WTC11 (cell line): ENCODE measurements around the gene LTF. TPM values are rescaled to one million over a fixed set of nuclear protein-coding genes. Genes with fewer than 3 reads are reported as not detected.

Experiments
- AFF4 ChIP-seq: sonication (generic); formaldehyde crosslinking; IDR thresholded peaks from 2 replicates; pipeline ENCODE4 v1.8.1; 2023; ENCODE audit warnings: mild to moderate bottlenecking, missing genetic modification reagents, borderline replicate concordance
- ATF3 ChIP-seq: sonication (generic); formaldehyde crosslinking; conservative IDR thresholded peaks from 2 replicates; pipeline ENCODE4 v1.8.1; 2022; ENCODE audit warnings: mild to moderate bottlenecking, missing genetic modification reagents
- CREB1 ChIP-seq: sonication (generic); formaldehyde crosslinking; IDR thresholded peaks from 2 replicates; pipeline ENCODE4 v1.8.0; 2023; ENCODE audit warnings: mild to moderate bottlenecking, missing genetic modification reagents
- CREM ChIP-seq: sonication (generic); formaldehyde crosslinking; IDR thresholded peaks from 2 replicates; pipeline ENCODE4 v1.8.1; 2022; ENCODE audit warnings: mild to moderate bottlenecking, missing genetic modification reagents, moderate library complexity
- ETV6 ChIP-seq: sonication (generic); formaldehyde crosslinking; IDR thresholded peaks from 2 replicates; pipeline ENCODE4 v1.8.1; 2022; ENCODE audit warnings: mild to moderate bottlenecking, missing genetic modification reagents
- FOXK1 ChIP-seq: sonication (generic); formaldehyde crosslinking; IDR thresholded peaks from 2 replicates; pipeline ENCODE4 v1.8.0; 2022; ENCODE audit warnings: mild to moderate bottlenecking, moderate library complexity, missing genetic modification reagents
- FOXP1 ChIP-seq: sonication (generic); formaldehyde crosslinking; IDR thresholded peaks from 2 replicates; pipeline ENCODE4 v1.8.0; 2022; ENCODE audit warnings: missing genetic modification reagents, mild to moderate bottlenecking, moderate library complexity, borderline replicate concordance
- GABPB1 ChIP-seq: sonication (generic); formaldehyde crosslinking; IDR thresholded peaks from 2 replicates; pipeline ENCODE4 v1.8.1; 2023; ENCODE audit warnings: mild to moderate bottlenecking, missing genetic modification reagents
- GRHL2 ChIP-seq: fragments of 250-450 bp; sonication (Bioruptor Pico); IDR thresholded peaks from 2 replicates; pipeline ENCODE4 v1.8.0; 2022; ENCODE audit warnings: mild to moderate bottlenecking, moderate library complexity; ENCODE audit not compliant: insufficient replicate concordance, severe bottlenecking
- KAT7 ChIP-seq: sonication (generic); formaldehyde crosslinking; IDR thresholded peaks from 2 replicates; pipeline ENCODE4 v1.8.1; 2023; ENCODE audit warnings: missing genetic modification reagents, mild to moderate bottlenecking, borderline replicate concordance
- MAX ChIP-seq: sonication (generic); formaldehyde crosslinking; IDR thresholded peaks from 2 replicates; pipeline ENCODE4 v1.8.0; 2022; ENCODE audit warnings: mild to moderate bottlenecking, missing genetic modification reagents
- MYBL2 ChIP-seq: sonication (generic); formaldehyde crosslinking; IDR thresholded peaks from 2 replicates; pipeline ENCODE4 v1.8.1; 2023; ENCODE audit warnings: mild to moderate bottlenecking, moderate library complexity, missing genetic modification reagents
- NR2C2 ChIP-seq: sonication (generic); formaldehyde crosslinking; IDR thresholded peaks from 2 replicates; pipeline ENCODE4 v1.8.0; 2022; ENCODE audit warnings: mild to moderate bottlenecking, missing genetic modification reagents
- SOX15 ChIP-seq: fragments of 250-450 bp; sonication (Bioruptor Pico); IDR thresholded peaks from 2 replicates; pipeline ENCODE4 v1.9.0; 2021; ENCODE audit warnings: mild to moderate bottlenecking
- SP1 ChIP-seq: sonication (generic); formaldehyde crosslinking; conservative IDR thresholded peaks from 2 replicates; pipeline ENCODE4 v1.8.1; 2022; ENCODE audit warnings: missing genetic modification reagents
- TEAD1 ChIP-seq: sonication (generic); formaldehyde crosslinking; IDR thresholded peaks from 2 replicates; pipeline ENCODE4 v1.8.0; 2022; ENCODE audit warnings: mild to moderate bottlenecking, missing genetic modification reagents
- ZBTB43 ChIP-seq: sonication (generic); formaldehyde crosslinking; IDR thresholded peaks from 2 replicates; pipeline ENCODE4 v1.8.1; 2023; ENCODE audit warnings: mild to moderate bottlenecking, missing genetic modification reagents
- ZNF232 ChIP-seq: sonication (generic); formaldehyde crosslinking; IDR thresholded peaks from 2 replicates; pipeline ENCODE4 v1.8.0; 2022; ENCODE audit warnings: mild to moderate bottlenecking, missing genetic modification reagents
- ZNF396 ChIP-seq: fragments of 250-450 bp; sonication (Bioruptor Pico); IDR thresholded peaks from 2 replicates; pipeline ENCODE4 v1.8.0; 2021; ENCODE audit warnings: mild to moderate bottlenecking, moderate library complexity, borderline replicate concordance
- ZNF671 ChIP-seq: fragments of 250-450 bp; sonication (Bioruptor Pico); IDR thresholded peaks from 2 replicates; pipeline ENCODE4 v1.8.0; 2021; ENCODE audit warnings: mild to moderate bottlenecking
- total RNA-seq: library from RNA; stranded (reverse); gene quantifications from 3 replicates; pipeline ENCODE4 v1.2.3, GENCODE V29; 2021
- TF ChIP-seq, protein P1 (sequence below): sonication (generic); formaldehyde crosslinking; IDR thresholded peaks from 2 replicates; pipeline ENCODE4 v1.8.0; 2022; ENCODE audit warnings: mild to moderate bottlenecking, missing genetic modification reagents
- TF ChIP-seq, protein P2 (sequence below): sonication (generic); formaldehyde crosslinking; IDR thresholded peaks from 2 replicates; pipeline ENCODE4 v1.8.0; 2023; ENCODE audit warnings: mild to moderate bottlenecking, missing genetic modification reagents
- TF ChIP-seq, protein P3 (sequence below): sonication (generic); formaldehyde crosslinking; IDR thresholded peaks from 2 replicates; pipeline ENCODE4 v1.8.1; 2022; ENCODE audit warnings: low read depth, mild to moderate bottlenecking, moderate library complexity, missing genetic modification reagents, borderline replicate concordance
- TF ChIP-seq, protein P4 (sequence below): sonication (generic); formaldehyde crosslinking; IDR thresholded peaks from 2 replicates; pipeline ENCODE4 v1.8.0; 2022; ENCODE audit warnings: mild to moderate bottlenecking, missing genetic modification reagents
- TF ChIP-seq, protein P5 (sequence below): sonication (generic); formaldehyde crosslinking; IDR thresholded peaks from 2 replicates; pipeline ENCODE4 v1.8.1; 2022; ENCODE audit warnings: low read depth, missing genetic modification reagents, borderline replicate concordance

The LTF gene
- total RNA-seq, 1 experiment from 2014 or later, result 0.22 TPM

GRCh38 chr3:46488735-46489361 lies 24.1 kb upstream of the LTF start (continued):
- peak; percentile 48; the same call in 1 of the 2 replicates for TF ChIP-seq ATF3 (CRISPR knock-in tag)
- no peak for TF ChIP-seq GRHL2 (CRISPR knock-in tag)
- TF ChIP-seq, protein P1, sequence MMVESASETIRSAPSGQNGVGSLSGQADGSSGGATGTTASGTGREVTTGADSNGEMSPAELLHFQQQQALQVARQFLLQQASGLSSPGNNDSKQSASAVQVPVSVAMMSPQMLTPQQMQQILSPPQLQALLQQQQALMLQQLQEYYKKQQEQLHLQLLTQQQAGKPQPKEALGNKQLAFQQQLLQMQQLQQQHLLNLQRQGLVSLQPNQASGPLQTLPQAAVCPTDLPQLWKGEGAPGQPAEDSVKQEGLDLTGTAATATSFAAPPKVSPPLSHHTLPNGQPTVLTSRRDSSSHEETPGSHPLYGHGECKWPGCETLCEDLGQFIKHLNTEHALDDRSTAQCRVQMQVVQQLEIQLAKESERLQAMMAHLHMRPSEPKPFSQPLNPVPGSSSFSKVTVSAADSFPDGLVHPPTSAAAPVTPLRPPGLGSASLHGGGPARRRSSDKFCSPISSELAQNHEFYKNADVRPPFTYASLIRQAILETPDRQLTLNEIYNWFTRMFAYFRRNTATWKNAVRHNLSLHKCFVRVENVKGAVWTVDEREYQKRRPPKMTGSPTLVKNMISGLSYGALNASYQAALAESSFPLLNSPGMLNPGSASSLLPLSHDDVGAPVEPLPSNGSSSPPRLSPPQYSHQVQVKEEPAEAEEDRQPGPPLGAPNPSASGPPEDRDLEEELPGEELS (CRISPR knock-in tag), result peak; percentile 91
- peak; percentile 82 for TF ChIP-seq SP1 (CRISPR knock-in tag)
- no peak for TF ChIP-seq SOX15
- TF ChIP-seq, protein P2, sequence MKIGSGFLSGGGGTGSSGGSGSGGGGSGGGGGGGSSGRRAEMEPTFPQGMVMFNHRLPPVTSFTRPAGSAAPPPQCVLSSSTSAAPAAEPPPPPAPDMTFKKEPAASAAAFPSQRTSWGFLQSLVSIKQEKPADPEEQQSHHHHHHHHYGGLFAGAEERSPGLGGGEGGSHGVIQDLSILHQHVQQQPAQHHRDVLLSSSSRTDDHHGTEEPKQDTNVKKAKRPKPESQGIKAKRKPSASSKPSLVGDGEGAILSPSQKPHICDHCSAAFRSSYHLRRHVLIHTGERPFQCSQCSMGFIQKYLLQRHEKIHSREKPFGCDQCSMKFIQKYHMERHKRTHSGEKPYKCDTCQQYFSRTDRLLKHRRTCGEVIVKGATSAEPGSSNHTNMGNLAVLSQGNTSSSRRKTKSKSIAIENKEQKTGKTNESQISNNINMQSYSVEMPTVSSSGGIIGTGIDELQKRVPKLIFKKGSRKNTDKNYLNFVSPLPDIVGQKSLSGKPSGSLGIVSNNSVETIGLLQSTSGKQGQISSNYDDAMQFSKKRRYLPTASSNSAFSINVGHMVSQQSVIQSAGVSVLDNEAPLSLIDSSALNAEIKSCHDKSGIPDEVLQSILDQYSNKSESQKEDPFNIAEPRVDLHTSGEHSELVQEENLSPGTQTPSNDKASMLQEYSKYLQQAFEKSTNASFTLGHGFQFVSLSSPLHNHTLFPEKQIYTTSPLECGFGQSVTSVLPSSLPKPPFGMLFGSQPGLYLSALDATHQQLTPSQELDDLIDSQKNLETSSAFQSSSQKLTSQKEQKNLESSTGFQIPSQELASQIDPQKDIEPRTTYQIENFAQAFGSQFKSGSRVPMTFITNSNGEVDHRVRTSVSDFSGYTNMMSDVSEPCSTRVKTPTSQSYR, result 0 out of 2 replicates have a peak, but pooled peaks have one; percentile 48
- peak; percentile 92 for TF ChIP-seq ZNF232 (CRISPR knock-in tag)
- peak; percentile 93 for TF ChIP-seq MAX (CRISPR knock-in tag)
- TF ChIP-seq TEAD1 (CRISPR knock-in tag), result peak; percentile 80; the same call in 1 of the 2 replicates
- TF ChIP-seq NR2C2 (CRISPR knock-in tag), result 0 out of 2 replicates have a peak, but pooled peaks have one; percentile 33
- TF ChIP-seq ZNF396 (CRISPR knock-in tag), result no peak
- TF ChIP-seq, protein P3, sequence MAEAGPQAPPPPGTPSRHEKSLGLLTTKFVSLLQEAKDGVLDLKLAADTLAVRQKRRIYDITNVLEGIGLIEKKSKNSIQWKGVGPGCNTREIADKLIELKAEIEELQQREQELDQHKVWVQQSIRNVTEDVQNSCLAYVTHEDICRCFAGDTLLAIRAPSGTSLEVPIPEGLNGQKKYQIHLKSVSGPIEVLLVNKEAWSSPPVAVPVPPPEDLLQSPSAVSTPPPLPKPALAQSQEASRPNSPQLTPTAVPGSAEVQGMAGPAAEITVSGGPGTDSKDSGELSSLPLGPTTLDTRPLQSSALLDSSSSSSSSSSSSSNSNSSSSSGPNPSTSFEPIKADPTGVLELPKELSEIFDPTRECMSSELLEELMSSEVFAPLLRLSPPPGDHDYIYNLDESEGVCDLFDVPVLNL, result peak; percentile 36; the same call in 1 of the 2 replicates
- peak; percentile 89; the same call in 1 of the 2 replicates for TF ChIP-seq CREB1
- peak; percentile 89 for TF ChIP-seq MYBL2
- peak; percentile 96 for TF ChIP-seq ETV6
- TF ChIP-seq CREM (CRISPR knock-in tag), result peak; percentile 63
- peak; percentile 89 for TF ChIP-seq ZBTB43 (CRISPR knock-in tag)
- peak; percentile 95 for TF ChIP-seq FOXP1
- no peak for TF ChIP-seq ZNF671 (CRISPR knock-in tag)
- TF ChIP-seq, protein P4, sequence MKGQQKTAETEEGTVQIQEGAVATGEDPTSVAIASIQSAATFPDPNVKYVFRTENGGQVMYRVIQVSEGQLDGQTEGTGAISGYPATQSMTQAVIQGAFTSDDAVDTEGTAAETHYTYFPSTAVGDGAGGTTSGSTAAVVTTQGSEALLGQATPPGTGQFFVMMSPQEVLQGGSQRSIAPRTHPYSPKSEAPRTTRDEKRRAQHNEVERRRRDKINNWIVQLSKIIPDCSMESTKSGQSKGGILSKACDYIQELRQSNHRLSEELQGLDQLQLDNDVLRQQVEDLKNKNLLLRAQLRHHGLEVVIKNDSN (CRISPR knock-in tag), result peak; percentile 13; the same call in 1 of the 2 replicates
- no peak for TF ChIP-seq GABPB1 (CRISPR knock-in tag)
- TF ChIP-seq AFF4 (CRISPR knock-in tag), result peak; percentile 79; the same call in 1 of the 2 replicates
- TF ChIP-seq, protein P5, sequence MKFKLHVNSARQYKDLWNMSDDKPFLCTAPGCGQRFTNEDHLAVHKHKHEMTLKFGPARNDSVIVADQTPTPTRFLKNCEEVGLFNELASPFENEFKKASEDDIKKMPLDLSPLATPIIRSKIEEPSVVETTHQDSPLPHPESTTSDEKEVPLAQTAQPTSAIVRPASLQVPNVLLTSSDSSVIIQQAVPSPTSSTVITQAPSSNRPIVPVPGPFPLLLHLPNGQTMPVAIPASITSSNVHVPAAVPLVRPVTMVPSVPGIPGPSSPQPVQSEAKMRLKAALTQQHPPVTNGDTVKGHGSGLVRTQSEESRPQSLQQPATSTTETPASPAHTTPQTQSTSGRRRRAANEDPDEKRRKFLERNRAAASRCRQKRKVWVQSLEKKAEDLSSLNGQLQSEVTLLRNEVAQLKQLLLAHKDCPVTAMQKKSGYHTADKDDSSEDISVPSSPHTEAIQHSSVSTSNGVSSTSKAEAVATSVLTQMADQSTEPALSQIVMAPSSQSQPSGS (CRISPR knock-in tag), result peak; percentile 56; the same call in 1 of the 2 replicates
- peak; percentile 51; the same call in 1 of the 2 replicates for TF ChIP-seq FOXK1 (CRISPR knock-in tag)
- no peak for TF ChIP-seq KAT7
